ENCODE results near the gene CCDC33.

CCDC33 gene

GRCh38 chr15:74261041-74261440 is 24.9 kb downstream of the CCDC33 start:
- no peak for DNase-seq

GRCh38 chr15:74261685-74262084 is 25.6 kb downstream of the CCDC33 start:
- no peak for DNase-seq

- DNase-seq = no peak
Observed at GRCh38 chr15:74262151-74262550, 26.0 kb downstream of the CCDC33 start.

DNA sequence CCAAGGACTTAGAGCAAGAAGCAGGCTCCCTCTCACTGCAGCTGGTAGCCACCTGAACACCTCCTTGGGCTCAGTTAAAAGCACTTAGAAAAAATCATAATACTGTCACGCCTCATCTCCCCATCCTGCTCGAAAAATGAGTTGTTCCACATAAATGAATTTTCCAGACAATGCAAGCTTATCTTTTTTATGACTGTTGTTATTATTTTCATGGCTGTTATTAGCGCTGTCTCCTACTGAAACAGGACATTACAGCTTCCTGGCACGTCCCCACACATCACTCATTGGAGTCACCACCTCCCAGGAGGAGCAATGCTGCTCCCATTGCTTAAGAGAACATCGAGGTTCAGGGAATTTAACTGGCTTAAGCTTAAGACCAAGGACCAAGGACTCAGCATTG is 26.5 kb downstream of the CCDC33 start:
- DNase-seq = no peak

- DNase-seq = no peak
Observed at GRCh38 chr15:74263466-74263865, 27.3 kb downstream of the CCDC33 start.

DNA sequence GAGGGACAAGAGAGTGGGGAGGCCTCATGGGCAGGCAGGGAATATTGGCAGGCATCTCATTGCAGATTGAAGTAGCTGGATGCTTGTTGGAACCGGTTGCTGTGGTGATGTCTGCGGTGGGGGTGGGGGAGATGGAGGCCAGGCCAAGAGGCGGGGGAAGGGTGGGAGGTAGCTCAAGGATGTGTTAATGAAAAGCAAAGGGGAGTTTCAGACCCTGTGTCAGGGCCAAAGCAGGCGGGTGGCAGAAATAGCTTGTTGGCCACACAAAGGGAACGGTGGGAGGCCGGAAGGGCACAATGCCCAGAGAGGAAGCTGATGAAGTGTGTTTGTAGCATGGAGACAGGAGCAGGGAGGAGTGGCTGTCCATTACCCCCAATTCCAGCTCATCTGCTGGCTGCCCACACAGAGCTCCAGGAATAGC is 28.0 kb downstream of the CCDC33 start:
- no peak for DNase-seq

- DNase-seq = no peak
Observed at GRCh38 chr15:74265046-74265639, 29.0 kb downstream of the CCDC33 start.

- no peak for DNase-seq
Observed at GRCh38 chr15:74268020-74268419, 31.9 kb downstream of the CCDC33 start.

GRCh38 chr15:74269362-74270035 is 33.4 kb downstream of the CCDC33 start:
- no peak for DNase-seq

DNA sequence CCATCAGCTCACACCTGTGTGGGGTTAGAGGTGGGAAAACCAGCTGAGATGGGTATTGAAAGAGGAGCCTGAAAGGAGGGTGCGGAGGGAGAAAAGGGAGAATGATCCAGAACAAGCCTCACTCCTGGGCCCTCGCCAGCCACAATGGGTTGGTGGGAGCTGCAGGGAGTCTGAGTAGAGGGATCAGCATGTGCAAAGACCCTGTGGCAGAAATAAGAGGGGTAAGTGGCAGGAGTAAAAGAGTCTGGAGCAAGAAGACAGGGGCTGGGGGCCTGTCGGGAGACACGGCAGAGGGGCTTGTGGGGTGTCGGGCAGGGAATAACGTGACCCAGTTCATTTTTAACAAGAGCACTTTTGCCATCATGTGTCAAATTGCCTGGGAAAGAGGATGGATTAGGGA is 34.0 kb downstream of the CCDC33 start:
- no peak for DNase-seq

DNA sequence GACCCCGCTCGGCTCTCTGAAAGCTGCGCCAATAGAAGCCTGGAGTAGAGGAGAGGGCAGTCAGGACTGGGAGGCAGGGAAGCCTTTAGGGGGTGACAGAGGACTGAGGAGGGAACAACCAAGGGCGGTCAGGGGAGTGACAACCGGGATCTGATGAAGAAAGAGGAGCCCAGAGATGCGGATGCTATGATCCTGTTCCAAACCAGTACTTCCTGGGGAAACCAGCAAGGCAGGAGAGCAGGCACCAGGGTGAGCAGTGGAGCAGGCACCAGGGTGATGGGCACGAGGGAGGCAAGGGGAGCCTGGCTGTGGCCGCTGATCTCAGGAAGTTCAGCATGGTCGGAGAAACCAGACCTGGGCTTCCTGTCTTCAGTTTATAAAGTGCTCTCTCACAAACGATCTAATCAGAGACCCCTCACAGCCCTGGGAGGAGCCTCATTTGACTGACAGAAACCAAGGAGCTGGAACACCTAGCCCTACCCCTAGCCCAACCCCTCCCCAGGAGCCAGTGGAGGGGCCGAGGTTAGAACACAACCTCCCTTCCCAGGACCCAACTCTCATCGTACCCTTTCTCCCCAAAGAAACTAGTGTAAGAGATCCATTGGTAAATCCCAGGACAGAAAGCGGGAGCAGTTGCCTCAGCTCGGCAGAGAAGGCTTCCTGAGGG is 34.9 kb downstream of the CCDC33 start:
- no peak for DNase-seq

DNA sequence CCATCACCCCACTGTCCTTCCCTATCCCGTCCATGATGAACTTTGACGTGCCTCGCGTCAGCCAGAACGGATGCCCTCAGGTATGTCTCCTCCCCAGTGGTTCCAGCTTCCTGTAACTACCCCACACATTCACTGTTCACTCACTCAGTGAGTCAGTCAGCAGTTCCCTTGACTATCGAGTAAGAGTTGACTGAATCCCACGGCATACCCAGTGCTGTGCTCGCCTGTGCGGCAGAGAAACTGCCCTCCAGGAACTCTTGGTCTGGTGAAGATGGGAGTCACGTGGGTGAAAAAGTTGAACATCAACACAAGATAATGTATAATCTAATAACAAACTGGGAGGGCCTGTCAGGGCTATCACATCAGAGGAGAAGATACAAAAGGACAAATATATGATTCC is 36.7 kb downstream of the CCDC33 start:
- DNase-seq = no peak

GRCh38 chr15:74274470-74275038 is 38.4 kb downstream of the CCDC33 start:
- DNase-seq = no peak

- DNase-seq = no peak
Observed at GRCh38 chr15:74275957-74276356, 39.8 kb downstream of the CCDC33 start.

DNA sequence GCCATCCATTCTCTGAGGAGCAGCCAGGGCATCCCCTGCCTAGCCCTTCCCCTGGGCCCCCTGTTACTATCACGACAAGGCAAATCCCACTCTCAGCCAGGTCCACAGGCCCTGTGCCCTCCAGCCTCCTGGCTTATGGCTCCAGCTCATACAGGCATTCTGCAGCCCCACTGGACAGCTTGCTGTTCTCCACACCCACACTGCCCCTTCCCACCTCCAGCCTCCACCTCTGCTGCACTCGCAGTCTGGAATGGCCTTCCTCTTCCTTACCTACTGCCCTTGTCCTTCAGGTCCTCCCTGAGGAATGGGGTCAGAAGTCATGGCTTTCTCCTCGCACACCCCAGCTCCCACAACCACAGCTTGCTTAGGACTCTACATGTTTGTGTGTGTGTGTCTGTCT is 40.4 kb downstream of the CCDC33 start:
- no peak for DNase-seq

DNA sequence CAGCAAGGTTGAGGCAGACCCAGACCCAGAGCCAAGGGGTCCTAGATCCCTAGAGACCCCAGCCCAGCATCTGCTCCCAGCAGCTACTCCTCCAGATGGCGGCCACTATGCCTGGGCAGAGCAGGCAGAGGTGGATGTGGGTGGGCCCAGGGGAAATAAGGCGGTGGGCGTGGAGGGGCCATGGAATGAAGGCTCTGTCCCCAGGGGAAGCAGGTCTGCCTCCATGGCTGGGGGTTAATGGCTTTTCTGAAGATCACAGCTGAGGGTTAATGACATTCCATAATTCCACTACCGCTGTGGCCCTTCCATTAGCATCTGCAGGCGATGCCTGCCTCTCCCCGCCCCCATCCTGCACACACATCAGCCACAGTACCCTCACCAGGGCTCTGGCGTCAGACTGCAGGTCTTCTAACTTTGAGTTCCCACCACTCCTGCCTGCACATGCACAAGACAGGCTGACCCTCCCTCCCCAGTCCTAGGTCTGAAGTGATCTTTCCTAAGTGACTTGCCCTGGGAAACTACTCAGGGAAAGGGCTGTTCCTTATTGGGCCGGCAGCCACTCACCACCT is 41.2 kb downstream of the CCDC33 start:
- no peak for DNase-seq

DNA sequence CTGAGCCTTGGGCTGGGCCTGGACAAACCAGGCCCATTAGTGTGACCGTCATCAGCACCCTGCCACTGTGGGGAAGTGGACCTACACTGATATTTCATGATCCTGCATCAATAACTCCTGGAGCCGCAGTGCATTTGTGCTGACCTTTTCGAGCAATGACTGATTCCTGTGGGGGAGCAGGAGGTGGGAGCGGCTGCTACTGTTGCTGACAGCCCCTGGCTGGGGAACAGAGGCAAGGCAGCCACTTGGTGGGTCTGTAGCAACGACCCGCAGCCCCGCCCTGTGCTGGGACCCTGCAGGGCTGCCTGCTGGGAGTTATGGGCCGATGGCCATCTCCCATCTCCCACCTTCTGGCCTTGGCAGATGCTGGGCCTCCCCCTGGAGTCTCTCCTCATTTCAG is 42.1 kb downstream of the CCDC33 start:
- DNase-seq = no peak

DNA sequence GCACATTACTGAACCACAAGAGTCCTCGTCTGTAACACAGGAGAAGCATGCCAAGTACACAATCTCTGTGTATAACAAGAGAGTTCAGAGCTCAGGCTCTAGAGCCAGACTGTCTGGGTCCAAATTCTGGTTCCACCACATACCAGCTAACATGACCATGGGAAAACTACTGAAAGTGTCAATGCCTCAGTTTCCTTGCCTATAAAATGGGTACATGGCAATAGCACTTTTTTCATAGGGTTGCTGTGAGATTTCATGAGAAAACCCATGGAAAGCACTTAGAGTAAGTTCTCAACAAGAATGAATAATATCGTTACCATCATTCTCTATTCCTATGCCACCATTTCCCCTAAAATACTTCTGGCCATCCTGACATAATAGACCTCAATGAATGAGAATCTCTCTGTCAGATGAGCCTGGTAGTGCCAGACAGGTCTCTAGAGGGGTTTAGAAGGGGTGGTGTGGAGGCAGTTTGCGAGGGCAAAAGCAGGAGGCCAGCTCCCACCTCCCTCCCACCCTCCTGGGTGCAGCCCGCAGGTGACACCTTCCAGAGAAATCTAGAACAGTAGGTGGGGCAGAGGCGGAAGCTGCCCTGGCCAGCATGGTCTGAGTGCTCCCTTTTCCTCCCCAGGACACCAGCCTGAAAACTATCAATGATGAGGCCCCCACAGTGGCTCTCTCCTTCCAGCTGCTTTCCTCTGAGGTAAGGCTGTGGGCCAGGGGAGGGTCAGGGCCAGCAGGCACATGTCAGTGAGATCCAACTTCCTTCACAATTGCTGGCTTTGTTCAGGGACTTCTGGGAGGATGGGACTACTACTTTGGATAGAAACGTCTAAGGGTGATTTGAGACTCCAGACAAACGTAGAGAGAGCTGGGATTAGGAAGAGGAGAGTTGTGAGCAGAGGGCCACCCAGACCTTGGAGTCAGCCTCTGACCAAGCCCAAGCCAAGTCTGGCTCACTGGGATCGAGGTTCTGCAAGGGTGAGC is 45.3 kb downstream of the CCDC33 start:
- DNase-seq = no peak

GRCh38 chr15:74283368-74283767 is 47.2 kb downstream of the CCDC33 start:
- DNase-seq = no peak

DNA sequence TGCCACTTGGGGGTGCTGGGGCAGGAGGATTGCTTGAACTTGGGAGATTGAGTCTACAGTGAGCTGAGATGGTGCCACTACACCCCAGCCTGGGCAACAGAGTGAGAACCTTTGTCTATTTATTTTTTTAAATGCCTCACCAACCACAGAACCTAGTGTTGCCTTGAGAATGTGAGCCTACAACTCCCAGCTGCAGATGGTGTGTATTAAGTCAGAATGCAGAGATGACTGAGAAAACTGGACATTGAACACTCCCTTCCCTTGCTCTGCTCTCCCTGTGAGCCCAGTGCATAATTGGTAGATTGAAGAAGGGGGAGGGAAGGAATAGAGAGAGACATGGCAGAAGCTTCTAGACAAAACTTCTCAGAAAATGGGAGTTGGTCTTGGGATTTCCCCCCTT is 53.5 kb downstream of the CCDC33 start:
- no peak for DNase-seq

- no peak for DNase-seq
Observed at GRCh38 chr15:74290645-74291044, 54.5 kb downstream of the CCDC33 start.

Data from central memory CD4-positive, alpha-beta T cell (primary cell).